HepG2 (cell line): ENCODE data around the gene PPP3CB.

Source experiments
- ASH2L ChIP-seq: fragments of 300-600, 200-600 bp; sonication (generic); IDR thresholded peaks from 2 replicates; pipeline ENCODE4 v1.7.0; 2017; ENCODE audit warnings: low read depth, mild to moderate bottlenecking, moderate library complexity, mixed read lengths, low read length; ENCODE audit not compliant: insufficient read length
- BATF2 ChIP-seq: sonication (generic); formaldehyde crosslinking; IDR thresholded peaks from 2 replicates; pipeline ENCODE4 v1.8.0; 2022; ENCODE audit warnings: mild to moderate bottlenecking, missing genetic modification reagents, moderate library complexity
- BRF2 ChIP-seq: sonication (generic); formaldehyde crosslinking; IDR thresholded peaks from 2 replicates; pipeline ENCODE4 v1.8.1; 2022; ENCODE audit warnings: mild to moderate bottlenecking, missing genetic modification reagents
- CTCF ChIP-seq: sonication (generic); formaldehyde crosslinking; IDR thresholded peaks from 2 replicates; pipeline ENCODE4 v1.5.0; 2020; ENCODE audit warnings: mild to moderate bottlenecking, missing genetic modification reagents, moderate library complexity
- ELF1 ChIP-seq: sonication (generic); formaldehyde crosslinking; IDR thresholded peaks from 2 replicates; pipeline ENCODE4 v1.4.0; 2020; ENCODE audit warnings: missing genetic modification reagents
- FOSL2 ChIP-seq: sonication (generic); formaldehyde crosslinking; IDR thresholded peaks from 2 replicates; pipeline ENCODE4 v1.4.0; 2020; ENCODE audit warnings: missing genetic modification reagents
- POLR2A ChIP-seq, 2 experiments: IDR thresholded peaks; 2 replicates each; pipeline ENCODE4 v1.6.1; 2011; ENCODE audit warnings: low read depth in 2 of 2, low read length in 2 of 2, mild to moderate bottlenecking in 1 of 2, moderate library complexity in 1 of 2; ENCODE audit not compliant: insufficient read depth in 1 of 2
- ZNF280B ChIP-seq: sonication (generic); formaldehyde crosslinking; IDR thresholded peaks from 2 replicates; pipeline ENCODE4 v1.5.0; 2020; ENCODE audit warnings: missing genetic modification reagents, mild to moderate bottlenecking, borderline replicate concordance
- ZNF629 ChIP-seq: sonication (generic); formaldehyde crosslinking; conservative IDR thresholded peaks from 2 replicates; pipeline ENCODE4 v1.5.0; 2020; ENCODE audit warnings: missing genetic modification reagents
- ZNF639 ChIP-seq: conservative IDR thresholded peaks from 2 replicates; pipeline ENCODE4 v1.6.1; 2018; ENCODE audit warnings: missing genetic modification reagents
- ZNF710 ChIP-seq: sonication (generic); formaldehyde crosslinking; IDR thresholded peaks from 2 replicates; pipeline ENCODE4 v1.5.0; 2020; ENCODE audit warnings: mild to moderate bottlenecking, missing genetic modification reagents, borderline replicate concordance

- TF ChIP-seq ZNF639 (no peak), BRF2 (CRISPR knock-in tag) (no peak), ZNF710 (CRISPR knock-in tag) (no peak), BATF2 (CRISPR knock-in tag) (no peak), ZNF629 (CRISPR knock-in tag) (no peak), ELF1 (CRISPR knock-in tag) (no peak), ZNF280B (CRISPR knock-in tag) (no peak), ASH2L (no peak), CTCF (CRISPR knock-in tag) (no peak), POLR2A (IDR thresholded peaks at IDR 0.05; ENCODE audit: insufficient read depth in 1 of 2, low read depth in 2 of 2, low read length in 2 of 2) (no peak), FOSL2 (CRISPR knock-in tag) (no peak)
Measured at GRCh38 chr10:73423309-73423708, 72.5 kb downstream of the PPP3CB start.
